Measurements from ENCODE around the gene DTHD1.

- TF ChIP-seq CTCF (IDR thresholded peaks at IDR 0.05; ENCODE audit: control extremely low read depth in 1 of 3, insufficient read depth in 1 of 3, low read depth in 1 of 3, low read length in 3 of 3) (no peak), USF2 (IDR thresholded peaks at IDR 0.05; ENCODE audit: low read length) (no peak), POLR2A (IDR thresholded peaks at IDR 0.05; ENCODE audit: control extremely low read depth in 1 of 2, low read depth in 2 of 2, low read length in 2 of 2) (no peak), POLR2AphosphoS5 (IDR thresholded peaks at IDR 0.05; ENCODE audit: low read depth, low read length) (no peak), TBP (IDR thresholded peaks at IDR 0.05; ENCODE audit: low read depth, low read length) (no peak), PHF8 (conservative IDR thresholded peaks at IDR 0.05; ENCODE audit: low read depth, low read length) (no peak), GABPA (IDR thresholded peaks at IDR 0.05; ENCODE audit: borderline replicate concordance, insufficient read depth, low read length) (no peak)
Measured at GRCh38 chr4:36256398-36256891, 25.0 kb upstream of the DTHD1 start.
